SK-N-SH (cell line): ENCODE measurements around the gene ZNF107.

ENCODE experiments used
- EP300 ChIP-seq, 2 experiments: IDR thresholded peaks; 2 replicates each; pipeline versions ENCODE4 v1.4.0 to v1.6.1; 2012; ENCODE audit warnings: borderline replicate concordance in 1 of 2, low read depth in 1 of 2, low read length in 1 of 2
- EZH2phosphoT487 ChIP-seq: fragments of 200-600 bp; sonication (generic); IDR thresholded peaks from 2 replicates; pipeline ENCODE4 v1.6.1; 2017; ENCODE audit warnings: low read depth, mixed run types, mild to moderate bottlenecking, antibody characterized with exemption, moderate library complexity, borderline replicate concordance
- JUND ChIP-seq: IDR thresholded peaks from 2 replicates; pipeline ENCODE4 v1.4.0; 2012
- NRF1 ChIP-seq: IDR thresholded peaks from 2 replicates; pipeline ENCODE4 v1.6.1; 2012; ENCODE audit warnings: low read depth, mild to moderate bottlenecking, low read length
- POLR2AphosphoS5 ChIP-seq: IDR thresholded peaks from 2 replicates; pipeline ENCODE4 v1.6.1; 2012; ENCODE audit warnings: low read depth, low read length
- RAD21 ChIP-seq: IDR thresholded peaks from 2 replicates; pipeline ENCODE4 v1.6.1; 2012; ENCODE audit warnings: mild to moderate bottlenecking, low read length
- RCOR1 ChIP-seq: fragments of 150-350 bp; IDR thresholded peaks from 2 replicates; pipeline ENCODE4 v1.6.1; 2017; ENCODE audit warnings: antibody characterized with exemption, low read length
- USF1 ChIP-seq: IDR thresholded peaks from 2 replicates; pipeline ENCODE4 v1.4.0; 2012; ENCODE audit warnings: low read depth, borderline replicate concordance
- YY1 ChIP-seq: IDR thresholded peaks from 2 replicates; pipeline ENCODE4 v1.4.0; 2012; ENCODE audit warnings: low read depth, mild to moderate bottlenecking
- TF ChIP-seq, protein P1 (sequence below): IDR thresholded peaks from 2 replicates; pipeline ENCODE4 v1.4.0; 2012; ENCODE audit warnings: low read depth
- TF ChIP-seq, protein P2 (sequence below): fragments of 200-600 bp; sonication (generic); IDR thresholded peaks from 2 replicates; pipeline ENCODE4 v1.6.1; 2017; ENCODE audit warnings: antibody characterized with exemption, mild to moderate bottlenecking, moderate library complexity
- TF ChIP-seq, protein P3 (sequence below): fragments of 150-350 bp; IDR thresholded peaks from 2 replicates; pipeline ENCODE4 v1.6.1; 2017; ENCODE audit warnings: antibody characterized with exemption, low read length, low read depth, borderline replicate concordance

DNA sequence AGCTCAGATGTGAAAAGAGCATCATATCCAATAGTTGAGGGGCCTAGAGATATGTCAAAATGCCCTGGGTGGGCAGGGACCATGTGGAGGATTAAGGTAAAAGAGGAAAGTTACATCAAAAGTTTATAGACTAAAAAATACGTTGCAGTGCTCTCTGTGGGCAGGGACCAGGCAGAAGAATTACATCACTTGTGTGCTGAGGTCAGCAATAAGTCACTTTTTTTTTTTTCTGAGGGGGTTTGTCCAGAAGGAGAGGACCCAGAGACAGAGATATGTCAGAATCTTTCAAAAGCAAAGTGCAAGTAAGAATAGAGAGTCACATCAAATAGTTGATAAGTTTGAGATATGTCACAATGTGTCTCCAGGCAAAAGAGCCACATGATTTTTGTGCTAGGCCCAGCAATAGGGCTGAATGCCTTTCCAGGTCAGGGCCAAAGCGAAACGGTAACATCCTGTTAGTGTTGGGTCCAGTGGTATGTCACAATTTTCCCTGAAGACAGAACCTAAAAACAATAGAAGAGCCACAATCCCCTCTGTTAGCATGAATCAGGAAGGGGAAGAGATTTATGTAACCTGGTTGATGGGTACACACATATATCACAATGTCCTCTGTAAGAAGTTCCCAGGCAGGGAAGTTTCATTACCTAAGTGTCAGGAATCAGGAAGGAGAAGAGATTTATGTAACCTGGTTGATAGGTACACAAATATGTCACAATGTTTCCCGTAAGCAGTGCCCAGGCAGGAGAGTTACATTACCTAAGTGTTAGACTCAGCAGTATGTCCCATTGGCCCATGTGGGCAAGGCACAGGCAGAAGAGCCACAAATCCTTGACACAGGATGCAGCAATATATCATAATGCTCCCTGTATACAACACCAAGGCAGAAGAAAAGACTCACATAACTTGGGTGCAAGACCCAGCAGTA lies 28.1 kb upstream of the ZNF107 start:
- TF ChIP-seq, protein P1, sequence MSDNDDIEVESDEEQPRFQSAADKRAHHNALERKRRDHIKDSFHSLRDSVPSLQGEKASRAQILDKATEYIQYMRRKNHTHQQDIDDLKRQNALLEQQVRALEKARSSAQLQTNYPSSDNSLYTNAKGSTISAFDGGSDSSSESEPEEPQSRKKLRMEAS, result no peak
- TF ChIP-seq, protein P2, sequence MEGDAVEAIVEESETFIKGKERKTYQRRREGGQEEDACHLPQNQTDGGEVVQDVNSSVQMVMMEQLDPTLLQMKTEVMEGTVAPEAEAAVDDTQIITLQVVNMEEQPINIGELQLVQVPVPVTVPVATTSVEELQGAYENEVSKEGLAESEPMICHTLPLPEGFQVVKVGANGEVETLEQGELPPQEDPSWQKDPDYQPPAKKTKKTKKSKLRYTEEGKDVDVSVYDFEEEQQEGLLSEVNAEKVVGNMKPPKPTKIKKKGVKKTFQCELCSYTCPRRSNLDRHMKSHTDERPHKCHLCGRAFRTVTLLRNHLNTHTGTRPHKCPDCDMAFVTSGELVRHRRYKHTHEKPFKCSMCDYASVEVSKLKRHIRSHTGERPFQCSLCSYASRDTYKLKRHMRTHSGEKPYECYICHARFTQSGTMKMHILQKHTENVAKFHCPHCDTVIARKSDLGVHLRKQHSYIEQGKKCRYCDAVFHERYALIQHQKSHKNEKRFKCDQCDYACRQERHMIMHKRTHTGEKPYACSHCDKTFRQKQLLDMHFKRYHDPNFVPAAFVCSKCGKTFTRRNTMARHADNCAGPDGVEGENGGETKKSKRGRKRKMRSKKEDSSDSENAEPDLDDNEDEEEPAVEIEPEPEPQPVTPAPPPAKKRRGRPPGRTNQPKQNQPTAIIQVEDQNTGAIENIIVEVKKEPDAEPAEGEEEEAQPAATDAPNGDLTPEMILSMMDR, result no peak
- TF ChIP-seq JUND, result no peak
- no peak for TF ChIP-seq USF1
- TF ChIP-seq EP300 (IDR thresholded peaks at IDR 0.05; ENCODE audit: borderline replicate concordance in 1 of 2, low read depth in 1 of 2, low read length in 1 of 2), result no peak
- TF ChIP-seq RCOR1, result no peak
- no peak for TF ChIP-seq POLR2AphosphoS5
- no peak for TF ChIP-seq RAD21
- no peak for TF ChIP-seq NRF1
- TF ChIP-seq, protein P3, sequence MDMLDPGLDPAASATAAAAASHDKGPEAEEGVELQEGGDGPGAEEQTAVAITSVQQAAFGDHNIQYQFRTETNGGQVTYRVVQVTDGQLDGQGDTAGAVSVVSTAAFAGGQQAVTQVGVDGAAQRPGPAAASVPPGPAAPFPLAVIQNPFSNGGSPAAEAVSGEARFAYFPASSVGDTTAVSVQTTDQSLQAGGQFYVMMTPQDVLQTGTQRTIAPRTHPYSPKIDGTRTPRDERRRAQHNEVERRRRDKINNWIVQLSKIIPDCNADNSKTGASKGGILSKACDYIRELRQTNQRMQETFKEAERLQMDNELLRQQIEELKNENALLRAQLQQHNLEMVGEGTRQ, result no peak
- no peak for TF ChIP-seq YY1
- TF ChIP-seq EZH2phosphoT487, result no peak
